CD14-positive monocyte (primary cell): ENCODE results near the gene NUP62CL. TPM values are rescaled to one million over a fixed set of nuclear protein-coding genes. Genes with fewer than 3 reads are reported as not detected.

Source experiments
- DNase-seq, 3 donors: peaks; one replicate each; pipeline ENCODE4 v3.0.0-alpha.2; 2011 to 2022
- H2AFZ ChIP-seq: 2 replicates; pipeline ENCODE4 v1.6.0; 2012; ENCODE audit warnings: mild to moderate bottlenecking, low read depth, low read length, inconsistent platforms; ENCODE audit not compliant: insufficient read depth, poor library complexity, severe bottlenecking
- H3K27ac ChIP-seq, 2 donors: 1 replicate in 1 of 2; 2 replicates in 1 of 2; pipeline ENCODE4 v1.5.1; 2012 to 2013; ENCODE audit warnings: low read length in 2 of 2, control low read depth in 1 of 2, inconsistent platforms in 1 of 2, low read depth in 1 of 2, mild to moderate bottlenecking in 1 of 2
- H3K27me3 ChIP-seq, 2 donors: one replicate each; pipeline versions ENCODE4 v1.6.0 to v1.6.1; 2011 to 2013; ENCODE audit warnings: low read length in 2 of 2; ENCODE audit not compliant: control insufficient read depth in 2 of 2, insufficient read depth in 2 of 2
- H3K36me3 ChIP-seq, 2 donors: replicated peaks in 1 of 2; 1 replicate in 1 of 2; 2 replicates in 1 of 2; pipeline versions ENCODE4 v1.5.1 to v1.6.1; 2012 to 2013; ENCODE audit warnings: low read length in 2 of 2, control low read depth in 1 of 2, inconsistent platforms in 1 of 2, mild to moderate bottlenecking in 1 of 2; ENCODE audit not compliant: insufficient read depth in 2 of 2, control insufficient read depth in 1 of 2
- H3K4me1 ChIP-seq, 2 donors: 1 replicate in 1 of 2; 2 replicates in 1 of 2; pipeline versions ENCODE4 v1.5.1 to v1.6.1; 2012 to 2013; ENCODE audit warnings: low read length in 2 of 2, control low read depth in 1 of 2, inconsistent platforms in 1 of 2, mild to moderate bottlenecking in 1 of 2, moderate library complexity in 1 of 2; ENCODE audit not compliant: insufficient read depth in 2 of 2, control insufficient read depth in 1 of 2
- H3K4me2 ChIP-seq: replicated peaks from 2 replicates; pipeline ENCODE3; 2012; ENCODE audit warnings: low read length, moderate library complexity, mild to moderate bottlenecking; ENCODE audit not compliant: poor library complexity, severe bottlenecking; ENCODE audit errors: extremely low read depth
- H3K4me3 ChIP-seq, 3 experiments: fragments of 200-600 bp in 1 of 3; sonication (generic) in 1 of 3; replicated peaks in 1 of 3; 1 replicate in 2 of 3; 2 replicates in 1 of 3; pipeline ENCODE4 v1.5.1; 2011 to 2013; ENCODE audit warnings: low read length in 3 of 3, mild to moderate bottlenecking in 3 of 3, control low read depth in 2 of 3, low read depth in 2 of 3, inconsistent platforms in 1 of 3, moderate library complexity in 1 of 3
- H3K79me2 ChIP-seq: 2 replicates; pipeline ENCODE4 v1.6.0; 2012; ENCODE audit warnings: mild to moderate bottlenecking, control low read depth, inconsistent platforms, low read length, moderate library complexity; ENCODE audit not compliant: insufficient read depth
- H3K9ac ChIP-seq: 2 replicates; pipeline ENCODE4 v1.6.0; 2017; ENCODE audit warnings: low read length, mild to moderate bottlenecking; ENCODE audit not compliant: insufficient read depth, poor library complexity, severe bottlenecking
- H3K9me3 ChIP-seq, 2 donors: replicated peaks in 1 of 2; 1 replicate in 1 of 2; 2 replicates in 1 of 2; pipeline versions ENCODE4 v1.5.1 to v1.6.1; 2012 to 2013; ENCODE audit warnings: low read length in 2 of 2, control low read depth in 1 of 2; ENCODE audit not compliant: control insufficient read depth in 1 of 2, insufficient read depth in 1 of 2
- H4K20me1 ChIP-seq: 2 replicates; pipeline ENCODE4 v1.6.0; 2012; ENCODE audit warnings: mild to moderate bottlenecking, low read length, control low read depth, moderate library complexity; ENCODE audit not compliant: insufficient read depth
- H3K27ac Mint-ChIP-seq, 7 donors: one replicate each; pipeline ENCODE4 v1.8.0; 2020; ENCODE audit warnings: mild to moderate bottlenecking in 7 of 7, mixed read lengths in 7 of 7, moderate library complexity in 6 of 7, inconsistent platforms in 2 of 7
- H3K27me3 Mint-ChIP-seq, 3 donors: one replicate each; pipeline ENCODE4 v1.8.0; 2021 to 2022; ENCODE audit warnings: low read depth in 3 of 3, mild to moderate bottlenecking in 3 of 3, mixed read lengths in 3 of 3, moderate library complexity in 3 of 3, inconsistent platforms in 1 of 3
- H3K36me3 Mint-ChIP-seq, 2 donors: one replicate each; pipeline ENCODE4 v1.8.0; 2020; ENCODE audit warnings: mixed read lengths in 2 of 2, inconsistent platforms in 1 of 2, mild to moderate bottlenecking in 1 of 2
- H3K4me1 Mint-ChIP-seq: one replicate; pipeline ENCODE4 v1.8.0; 2020; ENCODE audit warnings: mild to moderate bottlenecking, mixed read lengths
- H3K4me3 Mint-ChIP-seq, 2 donors: one replicate each; pipeline ENCODE4 v1.8.0; 2020; ENCODE audit warnings: mild to moderate bottlenecking in 2 of 2, mixed read lengths in 2 of 2, moderate library complexity in 1 of 2
- H3K9me3 Mint-ChIP-seq, 7 donors: one replicate each; pipeline ENCODE4 v1.8.0; 2020 to 2022; ENCODE audit warnings: mixed read lengths in 7 of 7, mild to moderate bottlenecking in 6 of 7, moderate library complexity in 6 of 7, inconsistent platforms in 2 of 7
- WGBS: methylation state at CpG from one replicate; pipeline ENCODE4 v1.1.5; 2013; ENCODE audit warnings: missing lambda C conversion rate; ENCODE audit not compliant: insufficient coverage; 5-methylcytosine and 5-hydroxymethylcytosine counted together
- intact Hi-C, 2 donors: fragments of 100-400 bp; cut with micrococcal nuclease; formaldehyde crosslinking; loops; one replicate each; pipeline versions ENCODE4 v1.15.0 to v1.15.1; 2023
- polyA plus RNA-seq, 3 donors: library from polyadenylated mRNA; depleted of rRNA in 1 of 3; unstranded in 2 of 3; stranded (reverse) in 1 of 3; fragments of 300-500 nt in 2 of 3; fragments of >200 nt in 1 of 3; fragmentation: Illumina TruSeq in 2 of 3; gene quantifications; 1 replicate in 2 of 3; 2 replicates in 1 of 3; pipeline ENCODE4 v1.2.3, GENCODE V29; 2012 to 2021
- small RNA-seq: library from RNA; depleted of rRNA; stranded (forward); fragments of <200 nt; gene quantifications from one replicate; pipeline ENCODE3, GENCODE V24; 2012; ENCODE audit warnings: low read depth; ENCODE audit not compliant: insufficient read length
- TF ChIP-seq, protein P1 (sequence below): fragments of 200-600 bp; IDR thresholded peaks from one replicate; pipeline ENCODE4 v1.8.0; 2022; ENCODE audit warnings: antibody characterized with exemption, mild to moderate bottlenecking

The NUP62CL gene
- polyA plus RNA-seq, 3 donors = 0.09 TPM; not detected in 2

DNA sequence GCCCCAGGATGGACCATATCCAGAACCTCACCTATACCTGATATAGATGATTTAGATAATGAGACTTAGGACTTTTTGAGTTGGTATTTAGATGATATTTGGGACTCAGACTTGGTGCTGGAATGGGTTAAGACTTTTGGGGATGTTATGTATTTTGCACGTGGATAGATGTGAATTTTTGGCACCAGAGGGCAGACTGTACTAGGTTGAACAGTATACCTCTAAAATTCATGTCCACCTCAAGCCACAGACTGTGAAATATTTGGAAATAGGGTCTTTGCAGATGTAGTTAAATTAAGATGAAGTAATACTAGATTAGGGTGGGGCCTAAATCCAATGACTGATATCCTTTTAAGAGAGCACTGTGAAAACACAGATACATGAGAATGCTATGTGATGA, 103.3 kb downstream of the NUP62CL start:
- H3K27me3 Mint-ChIP-seq = no peaks in the 10 kb centered on the region
- Histone ChIP-seq H3K4me2 (no peak overlapping the region), H3K9me3 (no peaks in the 10 kb centered on the region), H2AFZ (no peak overlapping the region), H3K9ac (no peak overlapping the region), H3K27ac (no peak overlapping the region), H3K36me3 (peaks cover 11 to 49% of the 10 kb centered on the region in 2 donors), H3K4me3 (no peak overlapping the region), H3K27me3 (no peaks in the 10 kb centered on the region), H3K79me2 (no peaks in the 10 kb centered on the region), H4K20me1 (no peaks in the 10 kb centered on the region), H3K4me1 (no peaks in the 10 kb centered on the region)
- H3K36me3 Mint-ChIP-seq = peaks cover 27 to 32% of the 10 kb centered on the region in 2 donors
- H3K4me3 Mint-ChIP-seq = no peak overlapping the region
- peaks cover 0 to 2% (median 0%) of the 10 kb centered on the region in 7 donors for H3K9me3 Mint-ChIP-seq
- peak overlapping the region in 1 of 7 donors; percentile 27 for H3K27ac Mint-ChIP-seq
- WGBS = no CpG with 5 or more reads among the region's 1 CpG
- intact Hi-C loops = no loop called here
- TF ChIP-seq, protein P1, sequence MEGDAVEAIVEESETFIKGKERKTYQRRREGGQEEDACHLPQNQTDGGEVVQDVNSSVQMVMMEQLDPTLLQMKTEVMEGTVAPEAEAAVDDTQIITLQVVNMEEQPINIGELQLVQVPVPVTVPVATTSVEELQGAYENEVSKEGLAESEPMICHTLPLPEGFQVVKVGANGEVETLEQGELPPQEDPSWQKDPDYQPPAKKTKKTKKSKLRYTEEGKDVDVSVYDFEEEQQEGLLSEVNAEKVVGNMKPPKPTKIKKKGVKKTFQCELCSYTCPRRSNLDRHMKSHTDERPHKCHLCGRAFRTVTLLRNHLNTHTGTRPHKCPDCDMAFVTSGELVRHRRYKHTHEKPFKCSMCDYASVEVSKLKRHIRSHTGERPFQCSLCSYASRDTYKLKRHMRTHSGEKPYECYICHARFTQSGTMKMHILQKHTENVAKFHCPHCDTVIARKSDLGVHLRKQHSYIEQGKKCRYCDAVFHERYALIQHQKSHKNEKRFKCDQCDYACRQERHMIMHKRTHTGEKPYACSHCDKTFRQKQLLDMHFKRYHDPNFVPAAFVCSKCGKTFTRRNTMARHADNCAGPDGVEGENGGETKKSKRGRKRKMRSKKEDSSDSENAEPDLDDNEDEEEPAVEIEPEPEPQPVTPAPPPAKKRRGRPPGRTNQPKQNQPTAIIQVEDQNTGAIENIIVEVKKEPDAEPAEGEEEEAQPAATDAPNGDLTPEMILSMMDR = no peak
- H3K4me1 Mint-ChIP-seq = peaks cover 3% of the 10 kb centered on the region
- no peak for DNase-seq

DNA sequence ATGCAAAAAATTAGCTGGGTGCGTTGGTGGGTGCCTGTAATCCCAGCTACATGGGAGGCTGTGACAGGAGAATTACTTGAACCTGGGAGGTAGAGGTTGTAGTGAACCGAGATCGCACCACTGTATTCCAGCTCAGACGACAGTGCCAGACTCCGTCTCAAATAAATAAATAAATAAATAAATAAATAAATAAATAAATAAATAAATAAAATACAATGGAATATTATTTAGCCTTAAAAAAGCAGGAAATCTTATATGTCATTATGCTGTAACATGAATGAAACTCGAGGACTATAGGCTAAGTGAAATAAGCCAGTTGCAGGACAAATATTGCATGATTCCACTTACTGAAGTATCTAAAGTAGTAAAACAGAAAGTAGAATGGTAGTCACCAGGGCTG, 130.1 kb downstream of the NUP62CL start:
- H3K36me3 ChIP-seq = peaks cover 0 to 4% of the 10 kb centered on the region in 2 donors
- WGBS = no CpG with 5 or more reads among the region's 6 CpGs
- H3K79me2 ChIP-seq = no peaks in the 10 kb centered on the region
- Mint-ChIP-seq H3K36me3 (peaks cover 7 to 8% of the 10 kb centered on the region in 2 donors), H3K4me3 (no peak overlapping the region), H3K27ac (no peak overlapping the region), H3K27me3 (no peaks in the 10 kb centered on the region), H3K9me3 (peaks cover 0 to 13% (median 4%) of the 10 kb centered on the region in 7 donors), H3K4me1 (no peaks in the 10 kb centered on the region)
- H4K20me1 ChIP-seq = no peaks in the 10 kb centered on the region
- TF ChIP-seq, protein P1 = no peak
- DNase-seq = no peak
- no peak overlapping the region for H3K9ac ChIP-seq
- intact Hi-C loops = no loop called here
- no peaks in the 10 kb centered on the region for H3K9me3 ChIP-seq
- H2AFZ ChIP-seq = no peak overlapping the region
- no peaks in the 10 kb centered on the region for H3K27me3 ChIP-seq
- no peaks in the 10 kb centered on the region for H3K4me1 ChIP-seq
- H3K4me3 ChIP-seq = no peak overlapping the region
- no peak overlapping the region for H3K4me2 ChIP-seq
- H3K27ac ChIP-seq = no peak overlapping the region

Small RNA genes within 50 kb of the gene (small RNA-seq; reads per million reads assigned to genes)
- gene RF00019 = not detected

Other genes with a start within 250 kb of the NUP62CL start
- under 1 TPM; 0.06 to 0.23 (median 0.10) TPM for gene MORC4, start 206.2 kb downstream of the NUP62CL start, polyA plus RNA-seq
- 1 to 10 TPM; 3.9 to 9.5 (median 8.6) TPM for gene RBM41, start 87.6 kb downstream of the NUP62CL start, polyA plus RNA-seq
- gene DNAAF6, start 178 bp upstream of the NUP62CL start, polyA plus RNA-seq = not detected
- gene FRMPD3, start 243.2 kb upstream of the NUP62CL start, polyA plus RNA-seq = not detected